ENCODE data around the gene POLR1E. TPM values are rescaled to one million over a fixed set of nuclear protein-coding genes. Genes with fewer than 3 reads are reported as not detected.

Gene POLR1E
- total and polyA plus RNA-seq, 9 of the 15 experiments (the other 6 are each of a cell fraction or from before 2014, with no cell fraction given) = 18.9 to 102 (median 74.4) TPM

GRCh38 chr9:37503736-37504135 lies 18.0 kb downstream of the POLR1E start:
- no peak overlapping the region for H3K4me3 ChIP-seq
- no TSS peak for BruUV-seq (replicated peaks)
- no peak overlapping the region for H2AFZ ChIP-seq (ENCODE audit: low read depth, low read length)
- no peaks in the 10 kb centered on the region for H3K9me3 ChIP-seq (replicated peaks; ENCODE audit: control insufficient read depth, insufficient read depth, low read depth, low read length)
- peak; percentile 40 for ATAC-seq
- peaks cover 94% of the 10 kb centered on the region for H3K36me3 ChIP-seq (ENCODE audit: control insufficient read depth, insufficient read depth, low read length)
- H3K27me3 ChIP-seq (ENCODE audit: control insufficient read depth in 2 of 2, insufficient read depth in 2 of 2, low read length in 2 of 2) = no peaks in the 10 kb centered on the region
- 85% methylated on average over 3 of the region's 3 CpGs for WGBS (ENCODE audit: insufficient coverage, low coverage, missing lambda C conversion rate)
- H3K9ac ChIP-seq (ENCODE audit: insufficient read depth in 1 of 2, low read depth in 2 of 2, low read length in 2 of 2) = no peak overlapping the region
- peaks cover 3% of the 10 kb centered on the region for H3K9me1 ChIP-seq (ENCODE audit: control insufficient read depth, insufficient read depth, low read length)
- intact Hi-C loops (cut with micrococcal nuclease) = no loop called here
- in situ Hi-C loops (cut with MboI) = no loop called here
- no peak overlapping the region for H3K27ac ChIP-seq (ENCODE audit: extremely low read depth, low read depth, low read length)
- no peak for DNase-seq (ENCODE audit: extremely low read depth in 1 of 4, low spot score in 3 of 4)
- CTCF ChIA-PET (ENCODE audit: low intra/inter-chr PET ratio) = no interaction called here
- no peak for TF ChIP-seq SOX6 (IDR thresholded peaks at IDR 0.05)
- no peak for TF ChIP-seq ZBTB7A (IDR thresholded peaks at IDR 0.05; ENCODE audit: borderline replicate concordance, control insufficient read depth, low read depth, low read length)
- TF ChIP-seq ZBTB33 (CRISPR knock-in tag; IDR thresholded peaks at IDR 0.05) = no peak
- 0 out of 2 replicates have a peak, but pooled peaks have one; percentile 16 for TF ChIP-seq POLR2A (conservative IDR thresholded peaks at IDR 0.05)
- no peak for TF ChIP-seq ZFP91 (CRISPR knock-in tag; IDR thresholded peaks at IDR 0.05)
- TF ChIP-seq MGA (IDR thresholded peaks at IDR 0.05) = no peak
- FAIRE-seq = no peak
- H4K20me1 ChIP-seq (replicated peaks; ENCODE audit: control insufficient read depth, insufficient read depth, low read length) = peaks cover 14% of the 10 kb centered on the region
- no peak overlapping the region for H3K4me2 ChIP-seq (ENCODE audit: insufficient read depth, low read length)
- H3K4me1 ChIP-seq (replicated peaks in 1 of 2; ENCODE audit: control insufficient read depth in 2 of 2, insufficient read depth in 2 of 2, low read length in 2 of 2) = no peaks in the 10 kb centered on the region; a peak in 1 of 5 replicates
- no peaks in the 10 kb centered on the region for H3K79me2 ChIP-seq (ENCODE audit: control insufficient read depth, insufficient read depth, low read length)
- POLR2A ChIA-PET = interaction anchor here (1.0 to 2.5 kb wide), 7 partner anchors 9 to 113 kb away, joined by 3 to 11 read pairs (median 4); no protein-coding TSS in a partner anchor

Measured in K562 (cell line).